CD14-positive monocyte (primary cell): ENCODE measurements around the gene DLL3. TPM values are rescaled to one million over a fixed set of nuclear protein-coding genes. Genes with fewer than 3 reads are reported as not detected.

Source experiments
- DNase-seq, 3 donors: peaks; one replicate each; pipeline ENCODE4 v3.0.0-alpha.2; 2011 to 2022
- H2AFZ ChIP-seq: 2 replicates; pipeline ENCODE4 v1.6.0; 2012; ENCODE audit warnings: mild to moderate bottlenecking, low read depth, low read length, inconsistent platforms; ENCODE audit not compliant: insufficient read depth, poor library complexity, severe bottlenecking
- H3K27ac ChIP-seq, 2 donors: 1 replicate in 1 of 2; 2 replicates in 1 of 2; pipeline ENCODE4 v1.5.1; 2012 to 2013; ENCODE audit warnings: low read length in 2 of 2, control low read depth in 1 of 2, inconsistent platforms in 1 of 2, low read depth in 1 of 2, mild to moderate bottlenecking in 1 of 2
- H3K27me3 ChIP-seq, 2 donors: one replicate each; pipeline versions ENCODE4 v1.6.0 to v1.6.1; 2011 to 2013; ENCODE audit warnings: low read length in 2 of 2; ENCODE audit not compliant: control insufficient read depth in 2 of 2, insufficient read depth in 2 of 2
- H3K36me3 ChIP-seq, 2 donors: replicated peaks in 1 of 2; 1 replicate in 1 of 2; 2 replicates in 1 of 2; pipeline versions ENCODE4 v1.5.1 to v1.6.1; 2012 to 2013; ENCODE audit warnings: low read length in 2 of 2, control low read depth in 1 of 2, inconsistent platforms in 1 of 2, mild to moderate bottlenecking in 1 of 2; ENCODE audit not compliant: insufficient read depth in 2 of 2, control insufficient read depth in 1 of 2
- H3K4me1 ChIP-seq, 2 donors: 1 replicate in 1 of 2; 2 replicates in 1 of 2; pipeline versions ENCODE4 v1.5.1 to v1.6.1; 2012 to 2013; ENCODE audit warnings: low read length in 2 of 2, control low read depth in 1 of 2, inconsistent platforms in 1 of 2, mild to moderate bottlenecking in 1 of 2, moderate library complexity in 1 of 2; ENCODE audit not compliant: insufficient read depth in 2 of 2, control insufficient read depth in 1 of 2
- H3K4me2 ChIP-seq: replicated peaks from 2 replicates; pipeline ENCODE3; 2012; ENCODE audit warnings: low read length, moderate library complexity, mild to moderate bottlenecking; ENCODE audit not compliant: poor library complexity, severe bottlenecking; ENCODE audit errors: extremely low read depth
- H3K4me3 ChIP-seq, 3 experiments: fragments of 200-600 bp in 1 of 3; sonication (generic) in 1 of 3; replicated peaks in 1 of 3; 1 replicate in 2 of 3; 2 replicates in 1 of 3; pipeline ENCODE4 v1.5.1; 2011 to 2013; ENCODE audit warnings: low read length in 3 of 3, mild to moderate bottlenecking in 3 of 3, control low read depth in 2 of 3, low read depth in 2 of 3, inconsistent platforms in 1 of 3, moderate library complexity in 1 of 3
- H3K79me2 ChIP-seq: 2 replicates; pipeline ENCODE4 v1.6.0; 2012; ENCODE audit warnings: mild to moderate bottlenecking, control low read depth, inconsistent platforms, low read length, moderate library complexity; ENCODE audit not compliant: insufficient read depth
- H3K9ac ChIP-seq: 2 replicates; pipeline ENCODE4 v1.6.0; 2017; ENCODE audit warnings: low read length, mild to moderate bottlenecking; ENCODE audit not compliant: insufficient read depth, poor library complexity, severe bottlenecking
- H3K9me3 ChIP-seq, 2 donors: replicated peaks in 1 of 2; 1 replicate in 1 of 2; 2 replicates in 1 of 2; pipeline versions ENCODE4 v1.5.1 to v1.6.1; 2012 to 2013; ENCODE audit warnings: low read length in 2 of 2, control low read depth in 1 of 2; ENCODE audit not compliant: control insufficient read depth in 1 of 2, insufficient read depth in 1 of 2
- H4K20me1 ChIP-seq: 2 replicates; pipeline ENCODE4 v1.6.0; 2012; ENCODE audit warnings: mild to moderate bottlenecking, low read length, control low read depth, moderate library complexity; ENCODE audit not compliant: insufficient read depth
- H3K27ac Mint-ChIP-seq, 7 donors: one replicate each; pipeline ENCODE4 v1.8.0; 2020; ENCODE audit warnings: mild to moderate bottlenecking in 7 of 7, mixed read lengths in 7 of 7, moderate library complexity in 6 of 7, inconsistent platforms in 2 of 7
- H3K27me3 Mint-ChIP-seq, 3 donors: one replicate each; pipeline ENCODE4 v1.8.0; 2021 to 2022; ENCODE audit warnings: low read depth in 3 of 3, mild to moderate bottlenecking in 3 of 3, mixed read lengths in 3 of 3, moderate library complexity in 3 of 3, inconsistent platforms in 1 of 3
- H3K36me3 Mint-ChIP-seq, 2 donors: one replicate each; pipeline ENCODE4 v1.8.0; 2020; ENCODE audit warnings: mixed read lengths in 2 of 2, inconsistent platforms in 1 of 2, mild to moderate bottlenecking in 1 of 2
- H3K4me1 Mint-ChIP-seq: one replicate; pipeline ENCODE4 v1.8.0; 2020; ENCODE audit warnings: mild to moderate bottlenecking, mixed read lengths
- H3K4me3 Mint-ChIP-seq, 2 donors: one replicate each; pipeline ENCODE4 v1.8.0; 2020; ENCODE audit warnings: mild to moderate bottlenecking in 2 of 2, mixed read lengths in 2 of 2, moderate library complexity in 1 of 2
- H3K9me3 Mint-ChIP-seq, 7 donors: one replicate each; pipeline ENCODE4 v1.8.0; 2020 to 2022; ENCODE audit warnings: mixed read lengths in 7 of 7, mild to moderate bottlenecking in 6 of 7, moderate library complexity in 6 of 7, inconsistent platforms in 2 of 7
- WGBS: methylation state at CpG from one replicate; pipeline ENCODE4 v1.1.5; 2013; ENCODE audit warnings: missing lambda C conversion rate; ENCODE audit not compliant: insufficient coverage; 5-methylcytosine and 5-hydroxymethylcytosine counted together
- intact Hi-C, 2 donors: fragments of 100-400 bp; cut with micrococcal nuclease; formaldehyde crosslinking; loops; one replicate each; pipeline versions ENCODE4 v1.15.0 to v1.15.1; 2023
- polyA plus RNA-seq, 3 donors: library from polyadenylated mRNA; depleted of rRNA in 1 of 3; unstranded in 2 of 3; stranded (reverse) in 1 of 3; fragments of 300-500 nt in 2 of 3; fragments of >200 nt in 1 of 3; fragmentation: Illumina TruSeq in 2 of 3; gene quantifications; 1 replicate in 2 of 3; 2 replicates in 1 of 3; pipeline ENCODE4 v1.2.3, GENCODE V29; 2012 to 2021
- TF ChIP-seq, protein P1 (sequence below): fragments of 200-600 bp; IDR thresholded peaks from one replicate; pipeline ENCODE4 v1.8.0; 2022; ENCODE audit warnings: antibody characterized with exemption, mild to moderate bottlenecking

The DLL3 gene
- polyA plus RNA-seq, 3 donors: not detected

DNA sequence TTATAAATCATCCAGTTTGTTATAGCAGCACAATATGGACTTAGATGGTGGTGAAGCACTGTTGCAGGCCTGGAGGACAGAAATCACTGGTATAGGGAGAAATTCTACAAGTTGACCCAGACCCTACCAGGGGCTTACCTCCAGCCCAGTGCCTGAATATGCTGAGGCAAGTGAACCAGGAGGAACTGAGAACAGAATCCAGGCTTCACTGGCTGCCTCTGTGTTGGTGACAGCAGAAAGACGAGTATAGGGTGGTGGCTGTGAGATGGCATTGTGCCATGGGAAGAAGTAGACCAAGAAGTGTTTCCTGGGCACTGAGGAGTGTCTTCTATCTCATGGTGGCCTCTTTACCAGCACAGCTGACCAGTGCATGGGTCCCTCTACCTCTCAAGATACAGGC is 57.1 kb downstream of the DLL3 start:
- TF ChIP-seq, protein P1, sequence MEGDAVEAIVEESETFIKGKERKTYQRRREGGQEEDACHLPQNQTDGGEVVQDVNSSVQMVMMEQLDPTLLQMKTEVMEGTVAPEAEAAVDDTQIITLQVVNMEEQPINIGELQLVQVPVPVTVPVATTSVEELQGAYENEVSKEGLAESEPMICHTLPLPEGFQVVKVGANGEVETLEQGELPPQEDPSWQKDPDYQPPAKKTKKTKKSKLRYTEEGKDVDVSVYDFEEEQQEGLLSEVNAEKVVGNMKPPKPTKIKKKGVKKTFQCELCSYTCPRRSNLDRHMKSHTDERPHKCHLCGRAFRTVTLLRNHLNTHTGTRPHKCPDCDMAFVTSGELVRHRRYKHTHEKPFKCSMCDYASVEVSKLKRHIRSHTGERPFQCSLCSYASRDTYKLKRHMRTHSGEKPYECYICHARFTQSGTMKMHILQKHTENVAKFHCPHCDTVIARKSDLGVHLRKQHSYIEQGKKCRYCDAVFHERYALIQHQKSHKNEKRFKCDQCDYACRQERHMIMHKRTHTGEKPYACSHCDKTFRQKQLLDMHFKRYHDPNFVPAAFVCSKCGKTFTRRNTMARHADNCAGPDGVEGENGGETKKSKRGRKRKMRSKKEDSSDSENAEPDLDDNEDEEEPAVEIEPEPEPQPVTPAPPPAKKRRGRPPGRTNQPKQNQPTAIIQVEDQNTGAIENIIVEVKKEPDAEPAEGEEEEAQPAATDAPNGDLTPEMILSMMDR: no peak
- Mint-ChIP-seq H3K27me3 (peaks cover 2 to 7% (median 2%) of the 10 kb centered on the region in 3 donors), H3K9me3 (no peaks in the 10 kb centered on the region), H3K4me1 (peaks cover 61% of the 10 kb centered on the region), H3K4me3 (no peak overlapping the region), H3K27ac (no peak overlapping the region), H3K36me3 (no peaks in the 10 kb centered on the region)
- no peak overlapping the region for H3K4me2 ChIP-seq
- no CpG with 5 or more reads among the region's 1 CpG for WGBS
- H3K27ac ChIP-seq: no peak overlapping the region
- no peaks in the 10 kb centered on the region for H3K27me3 ChIP-seq
- H3K79me2 ChIP-seq: no peaks in the 10 kb centered on the region
- peaks cover 48 to 65% of the 10 kb centered on the region in 2 donors for H3K4me1 ChIP-seq
- intact Hi-C loops: loop anchor here in 1 of 2 donors (5.0 kb wide), 1 partner anchor 106 kb away; no protein-coding TSS in a partner anchor
- no peak for DNase-seq
- H3K4me3 ChIP-seq: no peak overlapping the region
- no peaks in the 10 kb centered on the region for H3K36me3 ChIP-seq
- H2AFZ ChIP-seq: no peak overlapping the region
- no peaks in the 10 kb centered on the region for H4K20me1 ChIP-seq
- H3K9me3 ChIP-seq: no peaks in the 10 kb centered on the region
- H3K9ac ChIP-seq: no peak overlapping the region

Other genes with a start within 250 kb of the DLL3 start
- not detected for gene IFNL2, start 230.6 kb upstream of the DLL3 start, polyA plus RNA-seq
- gene IFNL1, start 202.5 kb upstream of the DLL3 start, polyA plus RNA-seq: not detected
- gene LRFN1, start 178.1 kb upstream of the DLL3 start, polyA plus RNA-seq: 1 to 10 TPM; 1.1 to 3.0 (median 1.9) TPM
- gene GMFG, start 162.9 kb upstream of the DLL3 start, polyA plus RNA-seq: 1,000 to 10,000 TPM in 2 of 3 donors, 100 to 1,000 TPM in 1; 548 to 1,874 (median 1,536) TPM
- gene SAMD4B, start 156.5 kb upstream of the DLL3 start, polyA plus RNA-seq: 10 to 100 TPM in 1 of 3 donors, 1 to 10 TPM in 2; 4.5 to 56.6 (median 5.6) TPM
- gene PAF1, start 107.8 kb upstream of the DLL3 start, polyA plus RNA-seq: 10 to 100 TPM; 22.7 to 37.8 (median 25.2) TPM
- gene MED29, start 107.6 kb upstream of the DLL3 start, polyA plus RNA-seq: 10 to 100 TPM; 35.8 to 38.2 (median 37.0) TPM
- 1,000 to 10,000 TPM in 1 of 3 donors, 100 to 1,000 TPM in 2; 473 to 2,084 (median 632) TPM for gene ZFP36, start 92.1 kb upstream of the DLL3 start, polyA plus RNA-seq
- 100 to 1,000 TPM in 1 of 3 donors, 1 to 10 TPM in 1, under 1 TPM in 1; 0.73 to 202 (median 1.2) TPM for gene PLEKHG2, start 86.3 kb upstream of the DLL3 start, polyA plus RNA-seq
- 1,000 to 10,000 TPM in 2 of 3 donors, 100 to 1,000 TPM in 1; 689 to 2,619 (median 1,038) TPM for gene RPS16, start 63.0 kb upstream of the DLL3 start, polyA plus RNA-seq
- gene SUPT5H, start 53.4 kb upstream of the DLL3 start, polyA plus RNA-seq: 10 to 100 TPM; 43.6 to 83.2 (median 50.7) TPM
- 10 to 100 TPM; 22.0 to 54.6 (median 43.8) TPM for gene TIMM50, start 18.1 kb upstream of the DLL3 start, polyA plus RNA-seq
- gene SELENOV, start 16.2 kb downstream of the DLL3 start, polyA plus RNA-seq: not detected
- 1 to 10 TPM; 1.2 to 2.6 (median 2.4) TPM for gene EID2B, start 33.9 kb downstream of the DLL3 start, polyA plus RNA-seq
- gene EID2, start 41.2 kb downstream of the DLL3 start, polyA plus RNA-seq: 10 to 100 TPM in 2 of 3 donors, 1 to 10 TPM in 1; 5.8 to 20.4 (median 12.5) TPM
- gene LGALS13, start 103.6 kb downstream of the DLL3 start, polyA plus RNA-seq: not detected
- not detected for gene LGALS16, start 157.0 kb downstream of the DLL3 start, polyA plus RNA-seq
- gene LGALS14, start 205.5 kb downstream of the DLL3 start, polyA plus RNA-seq: not detected
- gene CLC, start 239.1 kb downstream of the DLL3 start, polyA plus RNA-seq: 1 to 10 TPM in 1 of 3 donors, under 1 TPM in 1, not detected in 1; 0.82 to 1.9 TPM